Esophagus squamous epithelium (tissue), 4 donors: ENCODE results near the gene WNT7B.

Experiments
- CTCF ChIP-seq, 6 experiments: fragments of 450-650 bp in 4 of 6; fragments of 200-600 bp in 2 of 6; sonication (generic) in 2 of 6; IDR thresholded peaks; one replicate each; pipeline ENCODE4 v1.5.1; 2016 to 2019; ENCODE audit warnings: antibody characterized with exemption in 6 of 6, mild to moderate bottlenecking in 4 of 6, moderate library complexity in 4 of 6
- POLR2A ChIP-seq, 4 donors: fragments of 450-650 bp; IDR thresholded peaks; one replicate each; pipeline ENCODE4 v1.6.1; 2017; ENCODE audit warnings: antibody characterized with exemption in 4 of 4, mild to moderate bottlenecking in 4 of 4, moderate library complexity in 3 of 4

- TF ChIP-seq POLR2A (IDR thresholded peaks at IDR 0.05) = no peak
- TF ChIP-seq CTCF (IDR thresholded peaks at IDR 0.05) = no peak
Measured at GRCh38 chr22:45970705-45971407, 6.1 kb downstream of the WNT7B start.
